Measurements from ENCODE around the gene SUB1. TPM values are rescaled to one million over a fixed set of nuclear protein-coding genes. Genes with fewer than 3 reads are reported as not detected.
A peak's percentile ranks its signal among the peaks of the same experiment; 100 is the strongest.

SUB1 gene
- polyA plus RNA-seq, 1 of the 3 experiments (the other 2 are of a cell fraction), result 50.8 TPM

DNA sequence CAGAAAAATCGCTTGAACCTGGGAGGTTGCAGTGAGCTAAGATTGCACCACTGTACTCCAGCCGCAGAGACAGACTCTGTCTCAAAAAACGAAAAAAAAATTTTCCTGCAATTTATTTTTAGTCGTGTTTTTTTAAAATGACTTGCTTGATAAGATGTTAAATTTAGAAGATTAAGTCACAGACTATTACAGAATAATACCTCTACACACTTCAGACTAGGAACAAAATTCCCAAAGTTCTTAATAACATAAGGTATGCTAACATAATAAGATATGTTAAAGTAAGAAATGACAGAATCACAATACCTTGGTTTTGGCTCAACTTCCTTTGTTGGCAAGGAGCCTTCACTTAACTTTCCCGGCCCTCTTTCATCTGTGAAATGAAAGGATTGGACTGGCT lies 66.3 kb downstream of the SUB1 start:
- no peak for DNase-seq
- no peaks in the 10 kb centered on the region for H3F3A ChIP-seq (replicated peaks; ENCODE audit: insufficient read depth)
- H3K4me2 ChIP-seq, result no peak overlapping the region
- no peak overlapping the region for H3K4me3 ChIP-seq (ENCODE audit: low read depth in 2 of 2, low read length in 1 of 2)
- no peaks in the 10 kb centered on the region for H3K36me3 ChIP-seq (replicated peaks in 1 of 2; ENCODE audit: control insufficient read depth in 1 of 2, insufficient read depth in 2 of 2, low read length in 1 of 2)
- H3K4me1 ChIP-seq (ENCODE audit: control insufficient read depth in 1 of 2, insufficient read depth in 2 of 2, low read depth in 1 of 2, low read length in 1 of 2), result no peaks in the 10 kb centered on the region
- ChIA-PET POLR2A (no interaction called here), CTCF (no interaction called here)
- no peak overlapping the region for H3K27ac ChIP-seq (ENCODE audit: low read depth in 2 of 2, low read length in 1 of 2)
- H2AFZ ChIP-seq (ENCODE audit: low read depth), result peak overlapping the region; percentile 1; the same call in 1 of the 2 replicates
- TF ChIP-seq JUND (IDR thresholded peaks at IDR 0.05) (no peak), MXI1 (IDR thresholded peaks at IDR 0.05; ENCODE audit: low read depth, low read length) (no peak), RAD21 (IDR thresholded peaks at IDR 0.05; ENCODE audit: low read length) (no peak), FOSL2 (IDR thresholded peaks at IDR 0.05; ENCODE audit: borderline replicate concordance, low read depth) (no peak), SMC3 (IDR thresholded peaks at IDR 0.05; ENCODE audit: low read depth, low read length) (no peak), ELF1 (IDR thresholded peaks at IDR 0.05) (no peak), RXRA (IDR thresholded peaks at IDR 0.05; ENCODE audit: borderline replicate concordance, low read depth) (no peak), MEF2A (IDR thresholded peaks at IDR 0.05; ENCODE audit: borderline replicate concordance, low read depth) (no peak), PBX3 (IDR thresholded peaks at IDR 0.05) (no peak), REST (IDR thresholded peaks at IDR 0.05; ENCODE audit: low read depth, low read length) (no peak)
- WGBS (ENCODE audit: low lambda C conversion rate), result 33% methylated on average over 5 of the region's 5 CpGs
- no peaks in the 10 kb centered on the region for H3K27me3 ChIP-seq (ENCODE audit: insufficient read depth)
- no peaks in the 10 kb centered on the region for H4K20me1 ChIP-seq (ENCODE audit: insufficient read depth)
- H3K79me2 ChIP-seq (ENCODE audit: insufficient read depth), result no peaks in the 10 kb centered on the region
- H3K9ac ChIP-seq, result no peak overlapping the region
- no peaks in the 10 kb centered on the region for H3K9me2 ChIP-seq
- H3K9me3 ChIP-seq, result no peaks in the 10 kb centered on the region

Other genes starting within 250 kb of the SUB1 start
- 24.6 and 38.0 TPM in 2 replicates for gene ZFR, start 140.8 kb upstream of the SUB1 start, polyA plus RNA-seq (2012; rRNA removed)
- 35.8 and 49.7 TPM in 2 replicates for gene NPR3, start 125.8 kb downstream of the SUB1 start, polyA plus RNA-seq (2012; rRNA removed)